ENCODE data around the gene KCNT2.

DNA sequence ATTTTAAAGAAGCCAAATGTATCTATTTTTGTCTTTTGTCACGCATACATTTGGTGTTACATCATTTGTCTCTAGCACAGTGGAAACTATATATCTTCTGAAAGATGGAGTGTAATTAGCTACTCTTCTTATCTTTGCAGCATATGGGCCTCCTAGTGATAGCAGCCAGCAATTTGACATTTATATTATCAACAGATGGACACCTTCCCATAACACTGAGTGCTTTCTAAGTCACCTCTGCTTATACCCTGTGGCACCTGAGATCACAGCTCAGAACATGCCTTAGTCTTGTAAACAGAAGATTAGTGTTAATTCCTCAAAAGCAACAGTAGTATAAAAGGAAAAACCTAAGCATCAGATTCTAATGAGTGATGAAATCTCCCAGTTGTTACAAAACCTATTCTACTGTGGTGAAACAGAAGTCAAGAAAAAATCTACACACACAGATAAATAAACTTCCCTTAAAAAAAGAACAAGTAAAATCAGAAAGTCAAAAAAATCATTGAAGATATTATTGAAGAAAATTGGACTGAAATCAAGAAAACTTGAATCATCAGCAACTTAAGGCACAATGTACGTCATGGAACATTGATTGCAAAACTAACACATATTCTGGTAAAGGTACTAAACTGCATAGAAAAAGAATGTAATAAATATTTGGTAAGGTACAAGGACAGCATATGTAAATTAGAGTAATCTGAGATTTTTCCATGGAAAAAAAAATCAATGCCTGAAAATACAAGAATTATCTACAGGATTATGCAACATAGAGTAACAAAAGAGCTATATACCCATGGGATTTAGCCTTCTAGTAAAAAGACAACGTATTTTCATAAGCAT is 61.7 kb downstream of the KCNT2 start:
- TF ChIP-seq, protein P1, sequence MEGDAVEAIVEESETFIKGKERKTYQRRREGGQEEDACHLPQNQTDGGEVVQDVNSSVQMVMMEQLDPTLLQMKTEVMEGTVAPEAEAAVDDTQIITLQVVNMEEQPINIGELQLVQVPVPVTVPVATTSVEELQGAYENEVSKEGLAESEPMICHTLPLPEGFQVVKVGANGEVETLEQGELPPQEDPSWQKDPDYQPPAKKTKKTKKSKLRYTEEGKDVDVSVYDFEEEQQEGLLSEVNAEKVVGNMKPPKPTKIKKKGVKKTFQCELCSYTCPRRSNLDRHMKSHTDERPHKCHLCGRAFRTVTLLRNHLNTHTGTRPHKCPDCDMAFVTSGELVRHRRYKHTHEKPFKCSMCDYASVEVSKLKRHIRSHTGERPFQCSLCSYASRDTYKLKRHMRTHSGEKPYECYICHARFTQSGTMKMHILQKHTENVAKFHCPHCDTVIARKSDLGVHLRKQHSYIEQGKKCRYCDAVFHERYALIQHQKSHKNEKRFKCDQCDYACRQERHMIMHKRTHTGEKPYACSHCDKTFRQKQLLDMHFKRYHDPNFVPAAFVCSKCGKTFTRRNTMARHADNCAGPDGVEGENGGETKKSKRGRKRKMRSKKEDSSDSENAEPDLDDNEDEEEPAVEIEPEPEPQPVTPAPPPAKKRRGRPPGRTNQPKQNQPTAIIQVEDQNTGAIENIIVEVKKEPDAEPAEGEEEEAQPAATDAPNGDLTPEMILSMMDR (IDR thresholded peaks at IDR 0.05) = no peak
- TF ChIP-seq POLR2AphosphoS5 (IDR thresholded peaks at IDR 0.05) = no peak
- TF ChIP-seq POLR2A (IDR thresholded peaks at IDR 0.05) = no peak
- TF ChIP-seq EP300 (IDR thresholded peaks at IDR 0.05) = no peak
